ENCODE data around the gene FAM174C. TPM values are rescaled to one million over a fixed set of nuclear protein-coding genes. Genes with fewer than 3 reads are reported as not detected.
A peak's percentile ranks its signal among the peaks of the same experiment; 100 is the strongest.

FAM174C gene
- total and polyA plus RNA-seq, 10 of the 15 experiments (the other 5 are each of a cell fraction or from before 2014, with no cell fraction given), result 0.89 to 94.6 (median 43.6) TPM

DNA sequence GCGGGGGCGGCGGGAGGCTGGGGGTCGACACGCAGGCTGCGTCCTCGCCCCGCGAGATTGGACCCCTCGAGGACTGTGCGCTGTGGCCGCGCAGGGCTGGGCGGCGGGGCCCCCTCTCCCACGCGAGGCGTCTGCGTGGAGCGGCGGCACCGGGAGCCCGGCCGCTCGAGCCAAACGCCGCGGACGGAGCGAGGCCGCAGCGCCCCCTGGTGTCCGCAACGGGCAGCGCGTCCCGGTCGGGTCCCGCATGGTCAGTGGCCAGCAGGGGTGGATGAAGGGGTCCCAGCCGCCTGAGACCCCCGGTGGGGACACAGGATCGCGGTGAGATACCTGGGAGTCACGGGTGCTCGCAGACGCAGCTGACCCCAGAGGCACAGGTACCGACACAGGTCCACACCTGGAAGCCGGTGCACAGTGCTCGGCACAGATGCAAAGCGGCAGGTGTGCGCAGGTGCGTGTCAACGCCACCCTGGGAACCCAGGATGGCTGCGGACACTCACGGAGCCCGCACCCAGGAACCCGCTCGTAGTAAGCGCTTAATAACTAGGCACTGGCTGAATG lies 8.3 kb upstream of the FAM174C start (continued):
- TF ChIP-seq STAT1 (conservative IDR thresholded peaks at IDR 0.05) (peak; percentile 56; the same call in 1 of the 2 replicates), POLR2AphosphoS2 (IDR thresholded peaks at IDR 0.05; ENCODE audit: low read depth, low read length) (no peak), JUND (IDR thresholded peaks at IDR 0.05; ENCODE audit: low read depth, low read length) (no peak), CREM (IDR thresholded peaks at IDR 0.05; ENCODE audit: low read depth) (no peak), E2F4 (IDR thresholded peaks at IDR 0.05; ENCODE audit: low read depth, low read length) (no peak), E2F8 (IDR thresholded peaks at IDR 0.05; ENCODE audit: low read depth, partially characterized antibody) (no peak), ETV6 (conservative IDR thresholded peaks at IDR 0.05 in 1 of 2, IDR thresholded peaks at IDR 0.05 in 1 of 2; ENCODE audit: borderline replicate concordance in 1 of 2, low read depth in 1 of 2) (no peak)

All from GM12878 (cell line).